ENCODE data around the gene ENTPD2. TPM values are rescaled to one million over a fixed set of nuclear protein-coding genes. Genes with fewer than 3 reads are reported as not detected.
"Not testable (repeated sequence)": the region's sequence is repeated elsewhere in the genome, so short reads cannot be mapped to it uniquely, and the experiment has no call there.

Gene ENTPD2
- total RNA-seq, 4 donors from 2014 or later = 0.42 to 1.2 (median 1.0) TPM

DNA sequence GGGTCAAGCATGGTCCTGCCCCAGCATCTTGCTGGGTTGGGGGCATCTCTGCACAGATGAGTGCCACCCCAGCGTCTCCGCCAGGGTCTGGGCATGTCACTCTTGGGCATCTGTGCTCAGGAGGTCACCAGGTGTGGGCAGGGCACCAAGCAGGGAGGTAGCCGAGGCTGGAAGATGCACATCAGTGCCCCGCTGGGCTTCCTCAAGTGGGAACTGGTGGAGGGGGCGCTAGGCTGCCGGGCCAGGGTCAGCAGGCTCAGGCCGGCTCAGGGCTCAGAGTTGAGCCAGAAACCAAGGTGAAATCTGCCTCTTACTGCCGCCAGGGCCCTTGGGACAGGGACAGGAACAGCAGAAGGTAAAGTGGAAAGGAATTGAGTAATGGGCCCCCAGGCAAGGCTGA, 17.9 kb downstream of the ENTPD2 start:
- no peak overlapping the region for H3K27ac ChIP-seq (replicated peaks in 1 of 4)
- peaks cover 8 to 41% (median 37%) of the 10 kb centered on the region in 4 donors for H3K36me3 ChIP-seq
- peaks cover 0 to 8% (median 0%) of the 10 kb centered on the region in 4 donors for H3K27me3 ChIP-seq
- DNase-seq (ENCODE audit: extremely low spot score) = no peak
- 83% methylated on average over 5 of the region's 8 CpGs for WGBS
- no peaks in the 10 kb centered on the region for H3K9me3 ChIP-seq
- peaks cover 9 to 19% (median 14%) of the 10 kb centered on the region in 4 donors for H3K4me1 ChIP-seq
- intact Hi-C loops (cut with DNase I) = loop anchor here (2.0 to 5.0 kb wide), 2 partner anchors 89 to 249 kb away; partner anchors contain the start of gene C8G
- TF ChIP-seq POLR2AphosphoS5 (IDR thresholded peaks at IDR 0.05) = no peak
- no peak overlapping the region for H3K4me3 ChIP-seq

DNA sequence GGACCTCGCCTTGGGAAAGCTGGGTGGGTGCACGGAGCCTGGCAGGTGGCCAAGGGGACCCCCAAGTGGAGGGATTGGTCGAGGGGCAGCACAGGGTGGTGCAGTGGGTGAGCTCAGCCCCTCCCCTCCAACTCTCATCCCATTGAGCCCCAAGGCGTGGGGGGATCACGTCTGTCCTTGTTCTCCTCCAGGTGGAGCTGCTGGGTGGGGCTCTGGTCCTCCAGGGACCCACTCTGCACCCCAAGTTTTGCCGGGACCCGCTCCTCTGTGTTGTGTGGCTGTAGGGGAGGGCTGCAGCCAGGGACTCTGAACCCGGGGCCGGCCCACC, 18.4 kb downstream of the ENTPD2 start:
- no peak for TF ChIP-seq POLR2AphosphoS5 (IDR thresholded peaks at IDR 0.05)
- peak in 1 of 3 experiments; percentile 8 for TF ChIP-seq CTCF (IDR thresholded peaks at IDR 0.05)
- no peak for TF ChIP-seq POLR2A (IDR thresholded peaks at IDR 0.05; ENCODE audit: low read depth)
- intact Hi-C loops (cut with DNase I) = loop anchor here (2.0 to 5.0 kb wide), 2 partner anchors 88 to 249 kb away; partner anchors contain the start of gene C8G
- DNase-seq (ENCODE audit: extremely low spot score) = no peak
- peaks cover 3 to 37% (median 33%) of the 10 kb centered on the region in 4 donors for H3K36me3 ChIP-seq
- no peak overlapping the region for H3K4me3 ChIP-seq
- no peaks in the 10 kb centered on the region for H3K9me3 ChIP-seq
- H3K4me1 ChIP-seq = peaks cover 9 to 16% (median 14%) of the 10 kb centered on the region in 4 donors
- H3K27me3 ChIP-seq = peaks cover 0 to 8% (median 0%) of the 10 kb centered on the region in 4 donors
- WGBS = 30% methylated on average over 7 of the region's 9 CpGs
- H3K27ac ChIP-seq (replicated peaks in 1 of 4) = no peak overlapping the region

DNA sequence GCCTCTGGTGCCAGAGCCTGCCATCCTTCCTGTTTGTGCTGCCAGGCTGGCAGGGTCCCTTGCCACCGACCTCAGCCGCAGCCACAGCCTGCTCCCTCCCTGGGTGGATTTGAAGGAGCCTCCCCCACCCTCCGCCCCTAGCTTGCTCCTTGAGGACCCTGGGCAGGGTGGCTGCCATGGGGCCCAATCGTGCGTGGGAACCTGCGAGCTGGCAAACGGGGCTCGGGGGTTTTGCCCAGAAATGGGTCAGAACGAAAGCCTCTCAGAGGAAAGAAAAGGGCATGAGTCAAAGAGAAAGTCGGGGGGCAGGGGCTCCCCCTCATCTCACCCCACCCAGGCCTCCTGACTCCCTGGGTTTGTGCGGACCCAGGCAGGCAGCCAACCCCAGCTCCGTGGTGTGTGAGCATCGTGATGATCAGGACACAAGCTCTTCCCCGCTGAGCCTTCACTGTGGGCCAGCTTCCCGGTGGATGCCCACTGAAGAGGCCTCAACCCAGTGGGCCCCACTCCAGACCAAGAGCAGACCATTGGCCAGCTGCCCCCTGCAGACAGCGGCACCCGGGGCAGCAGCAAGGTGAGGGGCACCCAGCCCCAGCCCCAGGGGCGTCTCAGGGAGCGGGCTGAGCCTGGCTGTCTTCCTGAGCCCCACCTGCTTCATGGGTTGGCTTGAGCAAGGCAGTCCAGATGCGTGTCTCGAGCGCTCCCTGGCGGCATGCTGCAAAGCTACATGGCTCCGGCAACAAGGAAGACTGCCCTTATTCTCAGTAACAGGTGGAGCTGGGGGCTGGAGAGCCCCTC, 19.0 kb downstream of the ENTPD2 start:
- TF ChIP-seq POLR2A (IDR thresholded peaks at IDR 0.05; ENCODE audit: low read depth) (no peak), EP300 (IDR thresholded peaks at IDR 0.05) (no peak), POLR2AphosphoS5 (IDR thresholded peaks at IDR 0.05) (peak in 1 of 2 donors; percentile 54), CTCF (IDR thresholded peaks at IDR 0.05) (peak; percentile 88 to 94 (median 90))
- Histone ChIP-seq H3K27me3 (peaks cover 0 to 8% (median 0%) of the 10 kb centered on the region in 4 donors), H3K27ac (replicated peaks in 1 of 4) (no peak overlapping the region), H3K9me3 (no peaks in the 10 kb centered on the region), H3K4me1 (peaks cover 9 to 17% (median 14%) of the 10 kb centered on the region in 4 donors), H3K4me3 (peak overlapping the region in 1 of 4 donors; percentile 25), H3K36me3 (peaks cover 0 to 31% (median 27%) of the 10 kb centered on the region in 4 donors)
- WGBS = 21% methylated on average over 10 of the region's 24 CpGs
- intact Hi-C loops (cut with DNase I) = loop anchor here (2.0 to 5.0 kb wide), 2 partner anchors 88 to 248 kb away; partner anchors contain the start of gene C8G
- DNase-seq (ENCODE audit: extremely low spot score) = no peak

DNA sequence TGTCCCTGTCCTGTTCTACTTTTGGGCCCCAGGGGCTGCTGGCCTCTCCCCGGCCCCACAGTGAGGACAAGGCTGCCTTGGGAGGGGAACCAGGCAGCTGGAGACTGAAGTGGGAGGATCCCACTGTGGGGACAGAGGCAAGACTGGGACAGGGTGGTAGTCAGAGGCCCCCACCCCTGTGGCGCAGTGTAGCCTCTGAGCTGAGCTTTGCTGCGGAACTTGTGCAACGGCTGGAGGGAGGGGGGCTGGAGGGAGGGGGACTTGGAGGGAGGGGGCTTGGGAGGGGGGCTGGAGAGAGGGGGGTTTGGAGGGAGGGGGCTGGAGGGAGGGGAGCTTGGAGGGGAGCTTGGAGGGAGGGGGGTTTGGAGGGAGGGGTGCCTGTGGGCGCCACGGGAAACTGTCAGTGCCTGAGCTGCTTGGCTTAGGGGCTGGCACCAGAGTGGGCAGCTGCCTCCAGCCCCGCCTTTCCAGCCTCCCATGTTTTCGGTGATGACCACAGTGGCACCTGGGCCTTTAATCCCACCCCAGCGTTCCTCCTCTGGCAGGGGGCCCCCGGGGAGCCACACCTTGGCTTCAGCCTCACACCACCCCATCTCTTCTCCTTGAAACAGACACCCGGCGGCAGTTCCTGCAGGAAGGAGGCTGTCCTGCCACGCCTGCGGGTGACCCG, 19.7 kb downstream of the ENTPD2 start:
- H3K36me3 ChIP-seq = peaks cover 0 to 24% (median 20%) of the 10 kb centered on the region in 4 donors
- DNase-seq (ENCODE audit: extremely low spot score) = no peak
- no peak overlapping the region for H3K27ac ChIP-seq (replicated peaks in 1 of 4)
- TF ChIP-seq EP300 (IDR thresholded peaks at IDR 0.05) = no peak
- no peak for TF ChIP-seq CTCF (IDR thresholded peaks at IDR 0.05)
- no peak for TF ChIP-seq POLR2A (IDR thresholded peaks at IDR 0.05; ENCODE audit: low read depth)
- peaks cover 0 to 8% (median 0%) of the 10 kb centered on the region in 4 donors for H3K27me3 ChIP-seq
- H3K4me1 ChIP-seq = peaks cover 11 to 25% (median 20%) of the 10 kb centered on the region in 4 donors
- H3K4me3 ChIP-seq = peak overlapping the region in 3 of 4 donors; percentile 14 to 39 (median 27)
- intact Hi-C loops (cut with DNase I) = loop anchor here (2.0 kb wide), 1 partner anchor 247 kb away; no protein-coding TSS in a partner anchor
- 47% methylated on average over 11 of the region's 15 CpGs for WGBS
- no peaks in the 10 kb centered on the region for H3K9me3 ChIP-seq

DNA sequence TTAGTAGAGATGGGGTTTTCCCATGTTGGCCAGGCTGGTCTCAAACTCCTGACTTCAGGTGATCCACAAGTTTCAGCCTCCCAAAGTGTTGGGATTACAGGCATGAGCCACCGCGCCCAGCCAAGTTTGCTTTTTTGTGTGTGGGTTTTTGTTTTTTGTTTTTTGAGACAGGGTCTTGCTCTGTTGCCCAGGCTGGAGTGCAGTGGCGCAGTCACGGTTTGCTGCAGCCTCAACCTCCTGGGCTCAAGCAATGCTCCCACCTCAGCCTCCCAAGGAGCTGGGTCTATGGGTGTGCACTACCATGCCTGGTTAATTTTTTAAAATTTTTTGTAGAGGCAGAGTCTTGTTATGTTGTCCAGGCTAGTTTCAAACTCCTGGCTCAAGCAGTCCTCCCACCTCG, 20.4 kb downstream of the ENTPD2 start:
- intact Hi-C loops (cut with DNase I); H3K27ac ChIP-seq (replicated peaks in 1 of 4); H3K9me3 ChIP-seq; DNase-seq (ENCODE audit: extremely low spot score); H3K27me3 ChIP-seq: not testable (repeated sequence)
- 92% methylated on average over 5 of the region's 5 CpGs for WGBS
- Histone ChIP-seq H3K36me3 (peaks cover 0 to 17% (median 13%) of the 10 kb centered on the region in 4 donors), H3K4me3 (peak overlapping the region in 3 of 4 donors; percentile 14 to 39 (median 27)), H3K4me1 (peaks cover 18 to 32% (median 27%) of the 10 kb centered on the region in 4 donors)
